HUES6 (cell line): Measurements from ENCODE around the gene CACNA1C.
"Not testable (repeated sequence)": the region's sequence is repeated elsewhere in the genome, so short reads cannot be mapped to it uniquely, and the experiment has no call there.

Experiments used
- H3K27ac ChIP-seq: 2 replicates; pipeline ENCODE4 v1.7.0; 2013; ENCODE audit warnings: low read depth, mild to moderate bottlenecking, low read length, inconsistent platforms
- H3K27me3 ChIP-seq: 2 replicates; pipeline ENCODE4 v1.6.1; 2013; ENCODE audit warnings: low read length; ENCODE audit not compliant: control insufficient read depth, insufficient read depth
- H3K36me3 ChIP-seq: 2 replicates; pipeline ENCODE4 v1.6.1; 2013; ENCODE audit warnings: low read length; ENCODE audit not compliant: control insufficient read depth, insufficient read depth
- H3K4me1 ChIP-seq: 2 replicates; pipeline ENCODE4 v1.6.1; 2013; ENCODE audit warnings: low read length; ENCODE audit not compliant: control insufficient read depth, insufficient read depth
- H3K4me3 ChIP-seq: 2 replicates; pipeline ENCODE4 v1.5.1; 2013; ENCODE audit warnings: low read depth, low read length
- H3K9ac ChIP-seq: one replicate; pipeline ENCODE4 v1.6.1; 2013; ENCODE audit warnings: mild to moderate bottlenecking, low read length
- H3K9me3 ChIP-seq: 2 replicates; pipeline ENCODE4 v1.6.1; 2013; ENCODE audit warnings: low read depth, low read length; ENCODE audit not compliant: control insufficient read depth, insufficient read depth

The CACNA1C gene

DNA sequence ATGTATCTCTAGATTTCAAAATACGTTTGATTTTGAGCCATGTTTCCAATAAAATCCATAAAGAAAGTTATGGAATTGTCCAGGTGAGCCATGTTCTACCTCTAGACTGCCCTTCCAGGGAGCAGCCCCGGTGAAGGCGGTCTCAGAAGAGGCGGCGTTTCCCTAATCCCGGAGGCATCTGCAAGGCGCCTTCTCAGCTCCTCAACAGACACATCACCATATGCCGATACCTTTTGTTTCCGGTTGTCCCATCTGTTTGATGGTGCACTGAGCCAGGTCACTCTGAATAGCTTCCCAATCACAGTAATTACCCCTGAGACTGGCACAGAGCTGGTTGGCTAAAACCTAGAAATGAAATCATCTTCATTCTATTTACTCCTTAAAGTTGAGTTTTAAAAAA, 436.5 kb downstream of the CACNA1C start:
- Histone ChIP-seq H3K4me3 (no peak overlapping the region), H3K4me1 (no peaks in the 10 kb centered on the region), H3K27me3 (no peaks in the 10 kb centered on the region), H3K9ac (no peak overlapping the region), H3K27ac (no peak overlapping the region), H3K36me3 (no peaks in the 10 kb centered on the region), H3K9me3 (no peaks in the 10 kb centered on the region)

DNA sequence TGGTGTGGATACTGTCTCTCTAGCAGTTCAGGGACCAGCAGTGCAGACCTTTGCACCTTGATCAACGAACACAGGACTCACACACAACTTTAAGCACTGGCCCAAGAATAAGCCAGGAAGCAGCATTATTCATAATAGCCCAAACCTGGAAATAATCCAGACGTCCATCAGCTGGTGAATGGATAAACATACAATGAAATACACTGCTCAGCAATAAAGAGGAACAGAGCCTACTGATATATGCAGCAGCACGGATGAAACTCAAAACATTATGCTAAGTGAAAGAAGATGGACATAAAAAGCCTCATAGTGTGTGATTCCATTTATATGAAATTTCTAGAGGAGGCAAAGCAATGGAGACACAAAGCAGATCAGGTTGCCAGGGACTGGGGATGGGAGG, 438.0 kb downstream of the CACNA1C start:
- no peaks in the 10 kb centered on the region; the same call in 1 of the 2 replicates for H3K27me3 ChIP-seq
- H3K4me1 ChIP-seq = no peaks in the 10 kb centered on the region
- no peak overlapping the region for H3K27ac ChIP-seq
- no peaks in the 10 kb centered on the region for H3K36me3 ChIP-seq
- no peak overlapping the region for H3K4me3 ChIP-seq
- no peaks in the 10 kb centered on the region for H3K9me3 ChIP-seq
- H3K9ac ChIP-seq = no peak overlapping the region

DNA sequence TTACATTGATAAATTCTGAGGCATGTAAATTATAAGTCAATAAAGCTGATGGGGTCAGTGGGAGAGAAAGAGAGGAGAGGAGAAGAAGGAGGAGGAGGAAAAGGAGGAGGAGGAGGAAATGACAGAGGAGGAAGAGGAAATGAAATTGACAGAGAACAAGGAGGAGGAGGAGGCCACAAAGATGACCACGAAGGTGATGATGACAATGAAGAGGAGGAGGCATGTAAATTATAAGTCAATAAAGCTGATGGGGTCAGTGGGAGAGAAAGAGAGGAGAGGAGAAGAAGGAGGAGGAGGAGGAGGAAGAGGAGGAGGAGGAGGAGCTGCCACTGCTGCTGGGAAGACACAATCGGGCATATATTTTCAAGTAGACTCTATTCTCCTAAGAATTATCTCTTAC, 438.6 kb downstream of the CACNA1C start:
- not testable (repeated sequence) for H3K9me3 ChIP-seq, H3K4me3 ChIP-seq, H3K36me3 ChIP-seq, H3K4me1 ChIP-seq, H3K27ac ChIP-seq, H3K9ac ChIP-seq, H3K27me3 ChIP-seq

DNA sequence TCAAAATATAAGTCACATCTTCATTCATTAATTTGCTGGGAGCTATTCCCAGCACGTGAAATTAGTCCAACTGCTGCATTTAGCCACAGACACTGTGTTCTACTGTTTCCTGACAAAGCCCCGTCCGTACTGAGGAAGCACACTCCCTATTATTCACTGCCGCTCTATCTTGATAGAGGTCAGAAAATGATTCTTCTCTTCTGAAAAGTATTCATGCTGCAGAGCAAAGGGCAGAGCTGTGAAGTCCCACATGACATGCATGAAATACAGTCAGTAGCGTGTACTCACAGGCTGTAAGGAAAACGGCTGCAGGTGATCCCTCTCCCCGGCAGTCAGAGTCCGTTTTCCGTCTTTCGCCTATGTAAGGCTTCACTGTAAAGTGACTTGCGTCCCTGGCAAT, 439.4 kb downstream of the CACNA1C start:
- Histone ChIP-seq H3K4me1 (no peaks in the 10 kb centered on the region), H3K27me3 (no peaks in the 10 kb centered on the region; the same call in 1 of the 2 replicates), H3K36me3 (no peaks in the 10 kb centered on the region), H3K9me3 (no peaks in the 10 kb centered on the region), H3K9ac (no peak overlapping the region), H3K27ac (no peak overlapping the region), H3K4me3 (no peak overlapping the region)

DNA sequence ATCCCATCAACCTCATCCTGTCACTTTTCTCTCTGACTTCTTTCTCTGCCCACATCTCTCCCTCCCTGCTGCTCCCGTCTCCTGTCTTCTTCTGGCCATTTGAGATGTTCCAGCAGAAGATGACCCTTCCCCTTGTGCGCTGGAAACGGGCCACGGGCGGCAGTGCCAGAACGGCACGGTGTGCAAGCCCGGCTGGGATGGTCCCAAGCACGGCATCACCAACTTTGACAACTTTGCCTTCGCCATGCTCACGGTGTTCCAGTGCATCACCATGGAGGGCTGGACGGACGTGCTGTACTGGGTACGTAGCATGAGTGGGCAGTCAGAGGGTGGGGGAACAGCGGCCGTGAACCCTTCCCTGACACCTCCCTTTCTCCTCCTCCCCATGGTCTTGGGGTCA, 440.3 kb downstream of the CACNA1C start:
- Histone ChIP-seq H3K4me3 (no peak overlapping the region), H3K9me3 (no peaks in the 10 kb centered on the region), H3K27ac (no peak overlapping the region), H3K4me1 (no peaks in the 10 kb centered on the region), H3K9ac (no peak overlapping the region), H3K27me3 (no peaks in the 10 kb centered on the region; the same call in 1 of the 2 replicates), H3K36me3 (no peaks in the 10 kb centered on the region)

DNA sequence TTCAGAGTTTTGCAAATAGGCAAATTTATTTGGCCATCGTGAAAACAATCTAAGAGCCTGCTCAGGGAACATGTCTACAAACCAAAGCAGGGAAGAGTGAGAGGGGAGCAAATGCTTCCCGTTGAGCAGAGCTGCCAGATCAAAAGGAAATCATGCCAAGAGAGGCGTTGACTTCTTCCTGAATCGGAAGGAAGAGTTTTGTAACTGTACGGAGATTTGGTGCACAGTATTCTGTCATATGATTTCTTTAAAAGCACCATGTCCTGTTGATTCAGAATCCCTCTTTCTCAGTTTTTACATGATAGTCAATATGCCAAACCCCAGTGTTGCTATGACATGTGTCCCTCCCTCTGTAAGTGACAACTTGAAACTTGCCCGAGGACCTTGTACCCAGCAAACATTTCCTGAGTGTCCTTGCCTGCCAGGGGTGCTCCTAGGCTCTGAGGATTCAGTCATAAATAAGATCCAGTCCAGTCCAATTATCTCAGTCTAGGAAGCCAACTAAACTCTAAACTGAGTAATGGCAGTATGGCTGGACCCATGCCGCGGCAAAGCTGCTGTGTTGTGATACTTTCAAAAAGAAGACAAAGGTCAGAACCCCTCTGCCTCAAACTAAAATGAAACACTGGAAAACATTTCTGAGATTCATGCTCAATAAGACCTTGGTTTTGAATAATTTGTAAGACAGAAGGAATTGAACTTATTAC, 441.9 kb downstream of the CACNA1C start:
- Histone ChIP-seq H3K9me3 (no peaks in the 10 kb centered on the region), H3K36me3 (no peaks in the 10 kb centered on the region), H3K4me3 (no peak overlapping the region), H3K9ac (no peak overlapping the region), H3K27ac (no peak overlapping the region), H3K4me1 (no peaks in the 10 kb centered on the region), H3K27me3 (no peaks in the 10 kb centered on the region; the same call in 1 of the 2 replicates)

DNA sequence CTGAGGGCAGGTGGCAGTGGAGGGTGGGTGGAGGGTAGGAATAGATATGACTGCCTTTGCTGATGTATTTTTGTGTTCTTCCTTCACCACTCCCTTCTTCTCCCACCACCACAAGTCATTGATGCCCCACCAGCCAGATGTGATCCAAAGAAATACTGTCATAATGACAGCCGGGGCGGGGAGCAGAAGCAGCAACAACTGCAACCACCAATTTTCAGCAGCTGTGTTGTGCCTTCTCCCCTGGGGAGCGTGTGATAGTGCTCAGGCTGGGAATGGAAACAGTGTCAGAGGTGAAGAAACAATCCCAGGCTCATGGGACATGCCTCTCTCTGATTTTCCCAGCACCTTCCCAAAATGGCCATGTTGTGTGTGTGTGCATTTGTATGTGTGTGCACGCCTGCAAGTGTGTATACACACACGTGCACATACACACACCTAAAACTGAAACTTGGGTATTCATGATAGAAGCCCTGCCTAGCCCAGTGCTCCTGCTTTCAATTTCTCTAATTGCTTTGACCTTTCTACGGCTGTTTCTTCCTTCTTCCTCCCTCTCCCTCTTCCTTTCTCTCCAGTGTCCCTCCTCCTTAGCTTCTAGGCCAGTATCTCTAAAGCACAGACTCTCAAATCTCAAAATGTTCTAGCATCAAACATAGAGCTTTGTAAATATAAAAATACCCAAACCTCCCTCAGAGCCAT, 442.8 kb downstream of the CACNA1C start:
- Histone ChIP-seq H3K9ac (no peak overlapping the region), H3K4me3 (no peak overlapping the region), H3K27me3 (no peaks in the 10 kb centered on the region; the same call in 1 of the 2 replicates), H3K27ac (no peak overlapping the region), H3K4me1 (no peaks in the 10 kb centered on the region), H3K36me3 (no peaks in the 10 kb centered on the region), H3K9me3 (no peaks in the 10 kb centered on the region)

DNA sequence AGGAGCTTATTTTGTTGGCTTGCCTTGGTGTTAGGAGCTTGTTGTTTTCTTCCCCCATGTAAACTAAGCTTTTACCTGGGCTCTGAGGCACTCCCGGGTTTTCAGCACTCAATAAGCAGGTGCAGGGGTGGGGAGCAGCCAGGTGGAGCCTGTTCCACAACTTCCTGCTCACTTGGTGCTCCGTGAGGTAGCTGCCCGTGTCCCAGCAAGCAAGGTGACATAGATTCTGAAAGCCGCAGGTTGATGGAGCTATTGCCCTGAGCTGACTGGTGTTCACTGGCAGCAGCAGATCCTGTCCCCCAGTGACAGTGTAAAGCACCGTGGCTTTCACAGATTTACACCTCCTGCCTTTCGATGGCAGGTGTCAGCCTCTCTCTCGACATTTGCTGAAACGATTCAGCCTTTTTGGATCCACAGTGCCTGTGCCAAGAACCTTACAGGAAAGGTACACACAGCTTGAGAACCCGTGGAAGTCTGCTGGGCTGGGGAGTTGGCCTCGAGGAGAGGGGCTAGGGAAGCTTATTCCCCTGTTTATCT, 446.2 kb downstream of the CACNA1C start:
- Histone ChIP-seq H3K9ac (no peak overlapping the region), H3K36me3 (no peaks in the 10 kb centered on the region), H3K27me3 (no peaks in the 10 kb centered on the region; the same call in 1 of the 2 replicates), H3K4me1 (no peaks in the 10 kb centered on the region; the same call in 1 of the 2 replicates), H3K27ac (no peak overlapping the region), H3K4me3 (no peak overlapping the region), H3K9me3 (no peaks in the 10 kb centered on the region)

DNA sequence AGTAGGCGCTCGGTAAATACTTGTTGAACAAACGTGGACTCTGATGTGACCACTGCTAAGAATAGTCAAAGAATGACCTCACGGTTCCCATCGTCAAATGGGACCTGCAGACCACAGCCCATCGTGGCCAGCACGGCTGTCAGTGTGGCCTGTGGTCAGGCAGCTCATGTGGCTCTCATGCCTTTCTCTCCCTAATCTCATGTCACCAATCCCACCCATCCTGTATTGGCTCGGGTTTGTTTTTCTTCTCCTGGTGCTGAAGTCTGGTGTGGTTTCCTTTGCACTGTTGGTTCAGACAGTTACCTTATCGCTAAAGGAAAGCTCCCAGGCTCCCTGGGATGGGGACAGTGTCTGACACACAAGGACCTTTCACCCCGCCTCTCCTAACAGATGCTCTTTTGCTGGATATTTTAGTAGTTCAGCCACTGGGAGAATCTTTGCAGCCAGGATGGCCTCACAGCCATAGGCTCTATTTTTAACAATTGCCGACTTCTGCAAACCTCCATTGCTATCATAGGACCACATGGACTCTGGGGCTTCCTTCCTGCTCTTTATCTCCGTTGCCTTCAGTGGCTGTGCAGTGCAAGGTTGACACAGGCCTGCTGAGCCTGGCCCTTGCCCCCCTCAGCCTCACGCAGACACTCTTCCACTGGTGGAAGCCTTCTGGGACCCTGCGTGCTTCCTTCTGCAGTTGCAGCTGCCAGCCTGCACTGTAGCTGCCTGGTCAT, 448.8 kb downstream of the CACNA1C start:
- H3K36me3 ChIP-seq = no peaks in the 10 kb centered on the region
- H3K9me3 ChIP-seq = no peaks in the 10 kb centered on the region
- H3K9ac ChIP-seq = no peak overlapping the region
- no peak overlapping the region for H3K4me3 ChIP-seq
- no peaks in the 10 kb centered on the region for H3K27me3 ChIP-seq
- no peak overlapping the region for H3K27ac ChIP-seq
- no peaks in the 10 kb centered on the region; the same call in 1 of the 2 replicates for H3K4me1 ChIP-seq

DNA sequence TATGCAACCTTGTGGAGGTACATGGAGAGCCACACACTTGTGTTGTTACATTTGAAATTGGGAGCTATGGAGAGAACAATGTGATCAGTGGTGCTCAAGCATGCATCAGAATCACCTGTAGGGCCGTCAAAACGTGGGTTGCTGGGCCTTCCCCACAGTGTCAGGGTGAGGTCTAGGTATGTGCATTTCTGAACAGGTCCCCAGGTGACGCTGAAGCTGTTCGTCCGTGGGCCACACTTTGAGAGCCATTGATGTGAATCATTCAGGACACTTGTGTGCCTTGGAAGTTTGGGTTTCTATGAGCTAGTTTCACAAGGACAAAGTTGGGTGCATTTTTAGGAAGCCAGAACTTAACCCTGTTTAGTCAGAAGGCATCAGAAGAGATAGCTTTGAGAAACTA, 450.2 kb downstream of the CACNA1C start:
- Histone ChIP-seq H3K4me1 (peaks cover 7% of the 10 kb centered on the region; the same call in 1 of the 2 replicates), H3K27me3 (no peaks in the 10 kb centered on the region), H3K9ac (no peak overlapping the region), H3K27ac (no peak overlapping the region), H3K4me3 (no peak overlapping the region), H3K36me3 (no peaks in the 10 kb centered on the region), H3K9me3 (no peaks in the 10 kb centered on the region)

DNA sequence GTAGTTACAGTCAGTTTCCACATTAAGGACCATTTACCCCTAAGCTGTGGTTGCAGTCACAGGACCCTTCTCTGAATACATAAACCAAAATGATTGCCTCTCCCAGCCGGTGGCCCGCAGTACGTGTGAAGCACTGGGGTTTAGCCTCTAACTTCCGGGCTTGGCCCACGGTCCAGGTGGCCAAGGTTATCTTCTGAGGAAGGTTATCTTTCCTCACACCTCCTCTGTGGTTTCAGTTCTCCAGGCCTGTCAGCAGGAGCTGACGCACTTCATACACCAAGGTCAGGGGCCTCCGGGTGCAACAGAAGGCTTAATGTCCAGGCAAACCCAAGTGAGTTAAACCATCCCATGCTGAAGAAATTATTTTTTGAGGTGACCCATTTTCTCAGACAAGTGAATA, 451.0 kb downstream of the CACNA1C start:
- Histone ChIP-seq H3K4me1 (peaks cover 8% of the 10 kb centered on the region; the same call in 1 of the 2 replicates), H3K27ac (no peak overlapping the region), H3K36me3 (no peaks in the 10 kb centered on the region), H3K27me3 (no peaks in the 10 kb centered on the region), H3K9ac (no peak overlapping the region), H3K4me3 (no peak overlapping the region), H3K9me3 (no peaks in the 10 kb centered on the region)
